ENCODE results near the gene TXNDC8.

Gene TXNDC8

DNA sequence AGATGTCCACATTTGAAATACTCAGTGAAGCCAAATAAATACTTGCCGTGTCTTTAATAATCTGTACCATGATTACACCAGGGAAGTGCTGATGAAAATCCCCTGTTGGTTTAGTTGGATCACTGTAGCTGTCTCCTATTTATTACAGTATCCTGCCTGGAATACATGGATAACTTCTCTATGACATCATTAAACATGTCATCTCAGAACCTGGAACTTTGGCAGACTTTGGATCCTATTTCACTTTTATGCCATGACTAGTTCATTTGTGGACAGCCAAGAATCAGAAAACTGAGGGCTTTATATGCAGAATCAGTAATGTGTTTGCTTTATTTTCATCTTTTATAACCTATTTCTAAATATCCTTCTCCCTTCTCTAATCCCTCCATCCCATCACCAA is at the start of gene TXNDC8:
TXNDC8 (minus strand) TSS at position 137 of the 400 bp plus-strand sequence.
- no peaks in the 10 kb centered on the region for H3K9me3 ChIP-seq (ENCODE audit: severe bottlenecking)
- no peak within 1 kb of the TSS for H3K4me3 ChIP-seq (ENCODE audit: severe bottlenecking)
- no peak within 1 kb of the TSS for H3K27ac ChIP-seq (ENCODE audit: poor library complexity, severe bottlenecking)
- H3K36me3 ChIP-seq (ENCODE audit: low read depth): no peaks in the 10 kb centered on the region
- H3K27me3 ChIP-seq (ENCODE audit: insufficient read depth, poor library complexity, severe bottlenecking): no peaks in the 10 kb centered on the region
- no peak for DNase-seq (ENCODE audit: low spot score)
- peaks cover 1% of the 10 kb centered on the region for H3K4me1 ChIP-seq (ENCODE audit: insufficient read depth, poor library complexity, severe bottlenecking)
- no peak for ATAC-seq (ENCODE audit: low read depth)
- TF ChIP-seq, protein P1, sequence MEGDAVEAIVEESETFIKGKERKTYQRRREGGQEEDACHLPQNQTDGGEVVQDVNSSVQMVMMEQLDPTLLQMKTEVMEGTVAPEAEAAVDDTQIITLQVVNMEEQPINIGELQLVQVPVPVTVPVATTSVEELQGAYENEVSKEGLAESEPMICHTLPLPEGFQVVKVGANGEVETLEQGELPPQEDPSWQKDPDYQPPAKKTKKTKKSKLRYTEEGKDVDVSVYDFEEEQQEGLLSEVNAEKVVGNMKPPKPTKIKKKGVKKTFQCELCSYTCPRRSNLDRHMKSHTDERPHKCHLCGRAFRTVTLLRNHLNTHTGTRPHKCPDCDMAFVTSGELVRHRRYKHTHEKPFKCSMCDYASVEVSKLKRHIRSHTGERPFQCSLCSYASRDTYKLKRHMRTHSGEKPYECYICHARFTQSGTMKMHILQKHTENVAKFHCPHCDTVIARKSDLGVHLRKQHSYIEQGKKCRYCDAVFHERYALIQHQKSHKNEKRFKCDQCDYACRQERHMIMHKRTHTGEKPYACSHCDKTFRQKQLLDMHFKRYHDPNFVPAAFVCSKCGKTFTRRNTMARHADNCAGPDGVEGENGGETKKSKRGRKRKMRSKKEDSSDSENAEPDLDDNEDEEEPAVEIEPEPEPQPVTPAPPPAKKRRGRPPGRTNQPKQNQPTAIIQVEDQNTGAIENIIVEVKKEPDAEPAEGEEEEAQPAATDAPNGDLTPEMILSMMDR (IDR thresholded peaks at IDR 0.05; ENCODE audit: poor library complexity, severe bottlenecking): no peak

DNA sequence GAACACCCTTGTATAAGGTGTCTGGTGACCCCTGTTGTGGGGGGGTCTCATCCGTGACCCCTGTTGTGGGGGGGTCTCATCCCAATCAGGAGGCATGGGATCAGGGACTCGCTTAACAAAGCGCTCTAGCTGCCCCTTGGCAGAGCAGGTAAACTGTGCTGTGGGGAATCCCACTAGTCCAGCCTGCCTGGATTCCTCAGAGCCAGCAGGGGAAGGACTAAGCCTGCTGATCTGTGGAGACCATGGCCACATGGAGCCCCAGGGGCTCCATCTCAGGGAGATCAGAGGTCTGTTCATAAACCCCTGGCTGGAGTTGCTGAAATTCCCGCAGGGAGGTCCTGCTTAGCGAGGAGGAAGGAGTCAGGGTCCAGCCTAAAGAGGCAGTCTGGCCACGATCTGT is 45.8 kb upstream of the TXNDC8 start:
- TF ChIP-seq, protein P1 (IDR thresholded peaks at IDR 0.05; ENCODE audit: poor library complexity, severe bottlenecking): no peak
- Histone ChIP-seq H3K4me1 (ENCODE audit: insufficient read depth, poor library complexity, severe bottlenecking) (no peaks in the 10 kb centered on the region), H3K36me3 (ENCODE audit: low read depth) (no peaks in the 10 kb centered on the region), H3K9me3 (ENCODE audit: severe bottlenecking) (no peaks in the 10 kb centered on the region), H3K27ac (ENCODE audit: poor library complexity, severe bottlenecking) (no peak overlapping the region), H3K4me3 (ENCODE audit: severe bottlenecking) (no peak overlapping the region), H3K27me3 (ENCODE audit: insufficient read depth, poor library complexity, severe bottlenecking) (no peaks in the 10 kb centered on the region)
- DNase-seq (ENCODE audit: low spot score) (no peak), ATAC-seq (ENCODE audit: low read depth) (no peak)

DNA sequence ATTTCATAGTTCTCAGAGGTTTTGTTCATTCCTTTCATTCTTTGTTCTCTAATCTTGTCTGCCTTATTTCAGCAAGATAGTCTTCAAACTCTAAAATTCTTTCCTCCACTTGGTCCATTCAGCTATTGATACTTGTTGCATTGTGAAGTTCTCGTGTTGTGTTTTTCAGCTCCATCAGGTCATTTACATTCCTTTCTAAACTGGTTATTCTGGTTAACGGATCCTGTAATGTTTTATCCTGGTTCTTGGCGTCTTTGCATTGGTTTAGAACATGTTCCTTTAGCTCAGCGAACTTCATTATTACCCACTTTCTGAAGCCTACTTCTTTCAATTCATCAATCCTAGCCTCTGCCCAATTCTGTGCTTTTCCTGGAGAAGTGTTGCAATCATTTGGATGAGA is 45.1 kb upstream of the TXNDC8 start:
- Histone ChIP-seq H3K4me3 (ENCODE audit: severe bottlenecking) (no peak overlapping the region), H3K36me3 (ENCODE audit: low read depth) (no peaks in the 10 kb centered on the region), H3K27me3 (ENCODE audit: insufficient read depth, poor library complexity, severe bottlenecking) (no peaks in the 10 kb centered on the region), H3K9me3 (ENCODE audit: severe bottlenecking) (no peaks in the 10 kb centered on the region), H3K4me1 (ENCODE audit: insufficient read depth, poor library complexity, severe bottlenecking) (no peaks in the 10 kb centered on the region), H3K27ac (ENCODE audit: poor library complexity, severe bottlenecking) (no peak overlapping the region)
- TF ChIP-seq, protein P1 (IDR thresholded peaks at IDR 0.05; ENCODE audit: poor library complexity, severe bottlenecking): no peak
- DNase-seq (ENCODE audit: low spot score): no peak
- no peak for ATAC-seq (ENCODE audit: low read depth)

DNA sequence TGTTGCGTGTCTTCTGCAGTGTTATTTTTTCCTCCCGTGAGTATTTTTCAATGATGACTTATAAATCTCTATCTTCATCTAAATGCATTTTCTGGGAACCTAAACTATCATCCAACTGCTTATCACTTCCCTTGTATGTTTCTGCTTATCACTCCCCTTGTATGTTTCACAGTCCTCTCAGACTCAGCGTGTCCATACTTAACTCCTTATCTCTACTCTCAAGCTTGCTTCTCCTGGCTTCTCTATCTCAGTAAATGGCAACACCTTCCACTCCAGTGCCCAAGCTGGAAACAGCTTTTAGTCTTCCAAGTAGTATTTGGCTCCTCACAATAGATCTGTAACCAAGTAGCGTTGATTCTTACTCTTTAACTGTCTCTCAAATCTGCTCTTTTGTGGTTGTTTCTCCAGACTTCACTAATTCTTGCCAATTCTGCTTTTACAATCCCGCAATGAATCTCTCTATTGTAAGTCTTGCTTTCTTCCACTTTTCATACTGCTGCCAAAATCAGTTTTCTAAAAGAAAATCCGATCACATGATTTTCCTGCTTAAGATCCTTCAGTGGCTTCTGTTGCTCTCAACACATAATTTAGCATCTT is 33.8 kb upstream of the TXNDC8 start:
- H3K27ac ChIP-seq (ENCODE audit: poor library complexity, severe bottlenecking): peak overlapping the region; percentile 41
- no peak for DNase-seq (ENCODE audit: low spot score)
- TF ChIP-seq, protein P1 (IDR thresholded peaks at IDR 0.05; ENCODE audit: poor library complexity, severe bottlenecking): no peak
- no peaks in the 10 kb centered on the region for H3K9me3 ChIP-seq (ENCODE audit: severe bottlenecking)
- H3K4me3 ChIP-seq (ENCODE audit: severe bottlenecking): no peak overlapping the region
- H3K4me1 ChIP-seq (ENCODE audit: insufficient read depth, poor library complexity, severe bottlenecking): peaks cover 14% of the 10 kb centered on the region
- no peaks in the 10 kb centered on the region for H3K27me3 ChIP-seq (ENCODE audit: insufficient read depth, poor library complexity, severe bottlenecking)
- ATAC-seq (ENCODE audit: low read depth): no peak
- H3K36me3 ChIP-seq (ENCODE audit: low read depth): no peaks in the 10 kb centered on the region

DNA sequence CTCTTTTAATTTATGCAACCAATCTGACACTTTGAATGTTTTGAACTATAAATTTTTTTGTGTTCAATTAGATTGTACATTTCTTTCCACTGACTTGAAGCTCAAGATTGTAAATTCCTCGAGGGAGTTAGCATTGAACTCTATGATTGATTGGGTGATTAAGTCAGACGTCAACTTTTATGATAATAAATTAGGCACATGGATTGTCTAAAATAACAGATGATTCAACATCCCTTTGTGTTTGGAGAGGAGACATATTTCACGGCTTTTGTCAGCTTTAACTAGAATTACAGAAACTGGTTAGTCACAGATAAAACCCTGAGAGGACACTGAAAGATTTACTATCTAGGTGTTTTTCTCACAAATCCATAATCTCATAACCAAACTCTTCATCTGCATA is 32.7 kb upstream of the TXNDC8 start:
- no peaks in the 10 kb centered on the region for H3K9me3 ChIP-seq (ENCODE audit: severe bottlenecking)
- no peaks in the 10 kb centered on the region for H3K36me3 ChIP-seq (ENCODE audit: low read depth)
- no peaks in the 10 kb centered on the region for H3K27me3 ChIP-seq (ENCODE audit: insufficient read depth, poor library complexity, severe bottlenecking)
- H3K4me1 ChIP-seq (ENCODE audit: insufficient read depth, poor library complexity, severe bottlenecking): peaks cover 14% of the 10 kb centered on the region
- H3K4me3 ChIP-seq (ENCODE audit: severe bottlenecking): no peak overlapping the region
- DNase-seq (ENCODE audit: low spot score) (no peak), ATAC-seq (ENCODE audit: low read depth) (peak; percentile 92)
- peak overlapping the region; percentile 41 for H3K27ac ChIP-seq (ENCODE audit: poor library complexity, severe bottlenecking)
- TF ChIP-seq, protein P1 (IDR thresholded peaks at IDR 0.05; ENCODE audit: poor library complexity, severe bottlenecking): no peak
